ENCODE data around the gene CASP8.

GRCh38 chr2:201233812-201234662 lies 26.3 kb upstream of the CASP8 start:
- TF ChIP-seq LEF1 (IDR thresholded peaks at IDR 0.05; ENCODE audit: borderline replicate concordance), result no peak
- TF ChIP-seq SUZ12 (IDR thresholded peaks at IDR 0.05), result no peak
- TF ChIP-seq TARDBP (IDR thresholded peaks at IDR 0.05), result no peak
- TF ChIP-seq HDGF (IDR thresholded peaks at IDR 0.05; ENCODE audit: borderline replicate concordance), result no peak
- TF ChIP-seq FOXA1 (IDR thresholded peaks at IDR 0.05), result no peak
- no peak for TF ChIP-seq SP1 (IDR thresholded peaks at IDR 0.05)
- TF ChIP-seq, protein P1, sequence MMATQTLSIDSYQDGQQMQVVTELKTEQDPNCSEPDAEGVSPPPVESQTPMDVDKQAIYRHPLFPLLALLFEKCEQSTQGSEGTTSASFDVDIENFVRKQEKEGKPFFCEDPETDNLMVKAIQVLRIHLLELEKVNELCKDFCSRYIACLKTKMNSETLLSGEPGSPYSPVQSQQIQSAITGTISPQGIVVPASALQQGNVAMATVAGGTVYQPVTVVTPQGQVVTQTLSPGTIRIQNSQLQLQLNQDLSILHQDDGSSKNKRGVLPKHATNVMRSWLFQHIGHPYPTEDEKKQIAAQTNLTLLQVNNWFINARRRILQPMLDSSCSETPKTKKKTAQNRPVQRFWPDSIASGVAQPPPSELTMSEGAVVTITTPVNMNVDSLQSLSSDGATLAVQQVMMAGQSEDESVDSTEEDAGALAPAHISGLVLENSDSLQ (IDR thresholded peaks at IDR 0.05), result no peak
- TF ChIP-seq L3MBTL2 (conservative IDR thresholded peaks at IDR 0.05), result no peak
- no peak for TF ChIP-seq ARNT (IDR thresholded peaks at IDR 0.05)
- TF ChIP-seq CTBP1 (IDR thresholded peaks at IDR 0.05; ENCODE audit: borderline replicate concordance), result no peak
- TF ChIP-seq FOXK2 (IDR thresholded peaks at IDR 0.05), result no peak
- no peak for TF ChIP-seq FOXM1 (IDR thresholded peaks at IDR 0.05; ENCODE audit: borderline replicate concordance)

All from HEK293T (cell line).